NCI-H510A (cell line): ENCODE results near the gene LMF1.

Source experiments
- DNase-seq: peaks from one replicate; lab custom pipeline; 2025; lab: John Stamatoyannopoulos, UW

LMF1 gene

DNA sequence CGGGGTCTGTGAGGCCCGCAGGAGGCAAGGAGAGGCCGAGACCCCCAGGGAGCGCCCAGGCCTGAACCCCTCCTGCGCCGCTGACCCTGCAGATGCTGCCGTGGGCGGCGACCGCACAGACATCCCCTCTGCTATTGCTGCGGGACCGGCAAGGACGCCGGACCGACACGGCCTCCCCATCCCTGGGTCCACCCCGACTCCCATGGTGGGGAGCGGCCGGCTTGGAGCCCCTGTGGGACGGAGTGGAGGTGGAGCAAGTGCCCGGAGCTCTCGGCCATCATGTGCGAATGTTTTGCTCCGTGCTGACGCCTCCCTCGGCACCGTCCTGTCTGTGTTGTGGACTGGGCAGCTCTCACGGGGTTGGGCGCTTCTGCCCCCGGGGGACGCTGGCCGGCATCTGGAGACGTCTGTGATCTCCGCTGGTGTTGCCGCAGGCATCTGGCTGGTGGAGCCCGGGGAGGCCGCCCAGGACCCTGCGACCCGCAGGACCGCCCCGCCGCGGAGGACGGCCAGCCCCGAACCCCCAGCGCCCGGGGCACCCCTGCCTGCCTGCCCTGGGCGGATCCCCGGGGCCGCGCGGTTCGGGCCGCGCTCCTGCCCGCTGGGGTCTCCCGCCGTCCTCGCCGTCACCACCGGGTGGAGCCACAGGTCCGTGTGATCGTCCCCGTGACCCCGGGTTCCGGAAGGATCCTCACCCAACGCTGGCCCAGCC, 157.4 kb downstream of the LMF1 start:
- no peak for DNase-seq

DNA sequence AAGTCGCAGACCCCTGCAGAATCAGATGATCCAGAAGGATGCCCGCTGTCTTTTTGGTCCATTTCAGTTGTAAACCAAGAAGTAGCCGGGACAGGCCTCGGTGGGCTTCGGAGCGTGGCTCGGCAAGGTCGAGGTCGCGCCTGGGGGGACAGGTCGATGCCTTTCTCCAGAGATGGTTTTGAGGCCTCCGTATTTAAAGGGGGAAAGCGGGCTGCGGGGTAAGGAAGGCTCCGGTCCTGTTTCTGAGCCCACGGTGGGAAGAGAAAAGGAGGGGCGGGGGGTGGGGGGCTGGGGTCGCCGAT, 162.7 kb downstream of the LMF1 start:
- DNase-seq, result no peak

DNA sequence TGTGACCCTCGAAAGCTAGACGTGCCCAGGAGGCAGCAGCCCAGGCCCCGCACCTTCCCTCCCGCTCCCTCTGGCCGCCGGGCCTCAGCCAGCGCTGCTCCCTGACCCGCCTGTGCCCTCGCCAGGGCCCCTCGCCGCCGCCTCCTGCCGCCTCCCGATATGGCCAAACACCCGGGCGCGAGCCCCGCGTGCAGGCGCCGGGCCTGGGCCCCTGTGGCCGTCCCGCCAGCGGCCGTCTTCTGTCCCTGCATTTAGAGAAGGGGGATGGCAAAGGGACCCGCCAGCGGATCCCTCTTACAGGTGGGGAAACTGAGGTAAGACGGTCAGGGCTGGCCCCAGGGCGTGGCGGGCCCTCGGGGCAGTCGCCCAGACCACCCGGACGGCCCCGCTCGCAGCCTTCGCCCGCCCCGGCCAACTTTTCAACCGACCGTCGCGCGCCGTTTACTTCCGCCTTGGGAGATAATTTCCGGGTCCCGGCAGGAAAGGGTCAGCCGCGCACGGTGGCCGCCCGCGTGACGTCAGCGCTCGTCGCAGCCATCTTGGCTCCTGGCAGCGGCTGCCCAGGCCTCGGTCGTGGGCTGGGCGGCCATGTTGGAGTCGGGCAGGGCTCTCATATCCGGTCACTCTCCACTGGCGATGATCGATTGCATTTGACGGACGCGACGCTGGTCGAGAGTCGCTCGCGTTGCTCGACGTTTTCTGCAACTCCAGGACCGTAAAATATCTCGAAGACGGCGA, 163.3 kb downstream of the LMF1 start:
- DNase-seq, result peak; percentile 73

GRCh38 chr16:805474-805873, 165.3 kb downstream of the LMF1 start:
- DNase-seq, result no peak

DNA sequence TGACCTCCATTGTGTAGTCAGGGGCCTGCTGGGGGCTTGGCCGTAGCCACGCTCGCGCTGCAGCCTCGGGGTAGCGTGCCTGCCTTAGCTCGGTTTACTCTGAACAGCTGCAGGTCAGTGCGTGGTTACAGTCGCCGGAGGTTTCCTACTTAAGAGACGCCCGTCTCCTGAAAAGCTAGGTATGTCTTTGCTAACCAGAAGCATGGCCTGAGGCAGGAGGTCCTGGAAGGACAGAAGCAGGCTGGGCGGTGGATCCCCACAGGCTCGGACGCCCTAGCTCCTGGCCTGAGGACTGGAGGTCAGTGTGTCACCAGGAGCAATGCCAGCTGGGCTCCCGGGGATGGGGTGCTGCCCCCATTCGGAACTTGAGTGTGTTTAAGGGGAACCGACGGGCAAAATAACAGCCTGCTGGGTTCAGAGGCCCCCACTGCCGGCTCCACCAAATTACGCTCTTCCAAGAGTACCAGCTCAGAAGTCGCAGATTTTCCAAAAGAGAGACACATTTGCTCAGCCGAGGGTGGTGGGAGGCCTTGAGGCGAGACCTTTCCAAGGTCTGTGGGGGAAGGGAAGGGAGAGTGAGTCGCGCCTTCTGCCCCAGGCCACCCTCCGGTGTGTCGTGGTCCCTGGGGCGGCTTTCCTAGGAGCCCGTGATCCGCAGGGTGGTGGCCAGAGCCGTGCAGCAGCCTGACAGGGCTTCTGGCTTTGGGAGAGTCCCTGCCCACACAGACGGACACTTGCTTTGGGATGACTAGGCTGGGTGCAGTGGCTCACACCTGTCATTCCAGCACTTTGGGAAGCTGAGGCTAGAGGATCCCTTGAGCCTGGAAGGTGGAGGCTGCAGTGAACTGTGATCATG, 166.4 kb downstream of the LMF1 start:
- no peak for DNase-seq

DNA sequence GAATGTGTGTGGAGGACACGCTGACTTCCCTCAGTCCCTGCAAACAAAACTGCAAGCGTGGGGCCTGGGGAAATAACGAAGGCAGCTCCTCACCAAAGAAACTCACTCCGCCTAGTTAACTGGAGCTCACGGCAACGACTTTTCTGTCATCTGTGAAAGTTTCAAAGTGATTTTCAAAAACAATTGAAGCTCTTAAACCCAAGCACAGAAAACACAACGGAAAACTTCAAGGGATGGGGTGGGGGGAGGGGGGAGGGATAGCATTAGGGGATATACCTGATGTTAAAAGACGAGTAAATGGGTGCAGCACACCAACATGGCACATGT, 167.1 kb downstream of the LMF1 start:
- no peak for DNase-seq
